SH-SY5Y (cell line): ENCODE data around the gene CYP27A1.

Experiments used
- GATA2 ChIP-seq: IDR thresholded peaks from 2 replicates; pipeline ENCODE4 v1.6.1; 2011; ENCODE audit warnings: mild to moderate bottlenecking, low read depth, low read length
- GATA3 ChIP-seq: IDR thresholded peaks from 2 replicates; pipeline ENCODE4 v1.6.1; 2011; ENCODE audit warnings: low read depth, mild to moderate bottlenecking, low read length, moderate library complexity

- TF ChIP-seq GATA2, result no peak
- TF ChIP-seq GATA3, result no peak
Measured at GRCh38 chr2:218821605-218822211, 39.8 kb downstream of the CYP27A1 start.
